Activated T-cell treated with anti-CD3 and anti-CD28 coated beads for 4 hours (primary cell): ENCODE data around the gene NCOA7.

Experiments
- DNase-seq: peaks from one replicate; pipeline ENCODE4 v3.0.0-alpha.2; 2020

NCOA7 gene

DNA sequence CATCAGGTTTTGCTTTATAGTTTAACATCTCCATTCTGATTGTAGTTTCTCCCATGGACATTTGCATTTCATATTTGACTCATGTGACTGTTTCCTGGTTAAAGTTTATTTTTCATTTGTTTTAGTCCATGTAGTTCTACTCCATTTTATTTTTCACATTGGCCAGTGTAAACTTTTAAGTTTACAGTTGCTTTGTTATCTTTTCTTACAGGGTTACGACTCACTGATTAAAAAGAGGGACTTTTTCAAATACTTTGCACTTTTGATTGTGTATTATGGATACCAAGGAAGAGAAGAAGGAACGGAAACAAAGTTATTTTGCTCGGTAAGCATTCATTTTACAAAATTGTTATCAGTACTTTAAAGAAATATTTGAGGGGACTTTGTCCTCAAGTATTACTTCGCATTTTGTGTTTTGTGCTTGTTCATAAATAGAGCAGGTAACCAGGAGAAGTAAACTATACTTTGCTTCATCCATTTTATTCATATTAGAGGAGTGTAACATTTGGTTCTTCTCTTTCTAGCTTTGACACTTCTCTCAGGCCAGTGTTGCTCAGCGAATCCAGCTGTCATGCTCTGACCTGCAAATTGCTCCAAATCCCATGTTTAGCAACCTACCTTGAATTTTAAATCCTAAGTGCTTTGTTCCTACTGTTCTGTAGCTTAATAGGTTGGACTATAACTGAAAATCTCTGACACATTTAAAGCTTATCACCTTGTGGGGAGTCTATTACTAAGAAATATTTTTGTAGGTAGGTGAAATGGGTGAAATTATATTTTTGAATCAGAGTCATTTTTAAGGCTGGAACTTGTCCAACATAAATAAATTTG, 24.5 kb downstream of the NCOA7 start:
- DNase-seq = no peak

- DNase-seq = no peak
Observed at GRCh38 chr6:125816828-125817280, 26.1 kb downstream of the NCOA7 start.

- no peak for DNase-seq
Observed at GRCh38 chr6:125818225-125818657, 27.5 kb downstream of the NCOA7 start.

GRCh38 chr6:125818772-125819260, 28.1 kb downstream of the NCOA7 start:
- no peak for DNase-seq

GRCh38 chr6:125819535-125820326, 29.0 kb downstream of the NCOA7 start:
- no peak for DNase-seq

- no peak for DNase-seq
Observed at GRCh38 chr6:125821825-125822281, 31.1 kb downstream of the NCOA7 start.

DNA sequence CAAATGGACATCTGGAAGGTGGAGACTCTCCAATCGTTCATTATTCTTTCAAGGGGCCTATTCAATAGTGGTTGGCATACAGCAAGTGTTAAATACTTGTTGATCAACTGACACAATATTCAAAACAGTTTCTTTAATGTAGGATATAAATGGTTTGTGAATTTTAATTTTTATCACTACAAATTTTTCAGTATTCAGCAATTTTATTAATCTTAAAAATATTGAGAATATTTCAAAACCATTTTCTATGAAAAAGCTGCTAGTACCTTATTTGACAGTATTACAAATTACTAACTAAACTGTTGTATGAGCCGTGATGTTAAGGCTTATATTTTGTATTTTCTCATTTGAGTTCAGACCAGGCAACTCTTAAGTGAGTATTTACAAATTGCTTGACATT, 32.4 kb downstream of the NCOA7 start:
- DNase-seq = no peak

DNA sequence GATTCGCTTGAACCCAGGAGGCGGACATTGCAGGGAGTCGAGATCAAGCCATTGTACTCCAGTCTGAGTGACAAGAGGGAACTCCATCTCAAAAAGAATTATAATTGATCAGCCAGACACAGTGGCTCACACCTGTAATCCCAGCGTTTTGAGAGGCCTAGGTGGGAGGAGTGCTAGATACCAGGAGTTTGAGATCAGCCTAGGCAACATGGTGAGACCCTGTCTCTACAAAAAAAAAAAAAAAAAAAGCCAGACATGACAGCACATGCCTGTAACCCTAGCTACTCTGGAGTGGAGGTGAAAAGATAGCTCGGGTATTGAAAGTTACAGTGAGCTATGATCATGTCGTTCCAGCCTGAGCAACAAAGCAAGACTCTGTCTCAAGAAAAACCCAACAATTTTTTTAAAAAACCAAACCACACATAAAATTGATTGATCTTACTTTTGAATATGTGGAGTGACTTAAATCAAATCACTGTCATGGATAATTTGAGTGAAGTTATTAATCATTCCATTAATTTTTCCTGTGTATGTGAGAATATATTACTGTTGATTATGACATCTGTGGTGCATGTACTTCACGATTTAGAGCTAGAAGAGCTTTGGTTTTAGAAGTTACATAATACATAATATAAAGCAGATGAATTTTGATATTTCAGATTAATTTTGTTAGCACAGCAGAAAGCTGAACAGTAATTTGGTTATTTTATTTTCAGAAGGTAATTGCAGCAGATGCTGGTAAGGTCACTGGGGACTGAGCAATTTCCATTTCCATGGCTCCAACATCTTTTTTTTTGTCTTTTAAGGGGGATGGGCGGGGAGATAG, 34.4 kb downstream of the NCOA7 start:
- no peak for DNase-seq

DNA sequence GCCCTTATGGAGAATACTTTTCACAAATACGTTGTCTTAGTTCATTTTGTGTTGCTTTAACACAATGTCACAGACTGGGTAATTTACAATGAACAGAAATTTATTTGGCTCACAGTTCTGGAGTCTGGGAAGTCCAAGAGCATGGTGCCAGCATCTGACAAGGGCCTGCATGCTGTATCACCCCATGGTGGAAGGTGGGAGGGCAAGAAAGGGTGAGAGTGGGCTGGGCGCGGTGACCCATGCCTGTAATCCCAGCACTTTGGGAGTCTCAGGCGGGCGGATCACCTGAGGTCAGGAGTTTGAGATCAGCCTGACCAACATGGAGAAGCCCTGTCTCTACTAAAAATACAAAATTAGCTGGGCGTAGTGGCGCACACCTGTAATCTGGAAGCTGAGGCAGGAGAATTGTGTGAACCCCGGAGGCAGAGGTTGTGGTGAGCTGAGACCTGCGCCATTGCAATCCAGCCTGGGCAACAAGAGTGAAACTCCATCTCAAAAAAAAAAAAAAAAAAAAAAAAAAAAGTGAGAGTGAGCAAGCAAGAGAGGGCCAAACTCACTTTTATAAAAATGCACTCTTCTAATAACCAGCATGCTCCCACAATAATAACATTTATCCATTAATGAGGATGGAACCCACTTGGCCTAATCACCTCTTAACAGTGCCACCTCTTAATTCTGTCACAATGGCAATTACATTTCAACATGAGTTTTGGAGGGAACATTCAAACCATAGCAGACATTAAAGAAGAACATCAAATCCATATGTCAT, 36.1 kb downstream of the NCOA7 start:
- DNase-seq = no peak

DNA sequence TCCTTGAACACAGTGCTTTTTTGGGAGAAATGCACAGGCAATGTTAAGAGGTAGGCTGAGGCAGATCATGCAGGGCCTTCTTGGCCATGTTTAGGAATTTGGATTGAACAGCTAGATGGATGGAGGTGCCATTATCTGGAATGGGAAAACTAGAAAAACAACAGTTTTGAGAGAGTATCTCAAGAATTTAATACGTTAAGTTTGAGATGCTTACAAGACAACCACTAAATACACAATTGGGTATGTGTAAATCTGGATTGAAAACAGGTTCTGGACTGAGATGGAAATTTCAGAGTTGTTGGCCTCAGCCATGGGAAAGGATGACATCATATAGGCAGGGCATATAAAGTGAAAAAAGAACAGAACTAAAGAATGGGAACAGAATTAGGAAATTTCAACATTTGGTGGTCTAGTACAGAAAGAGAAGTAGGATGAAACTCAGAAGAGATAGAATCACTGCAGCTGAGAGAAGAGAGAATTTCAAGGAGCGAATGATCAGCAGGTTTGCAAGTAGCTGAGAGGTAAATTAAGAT, 37.1 kb downstream of the NCOA7 start:
- DNase-seq = no peak

DNA sequence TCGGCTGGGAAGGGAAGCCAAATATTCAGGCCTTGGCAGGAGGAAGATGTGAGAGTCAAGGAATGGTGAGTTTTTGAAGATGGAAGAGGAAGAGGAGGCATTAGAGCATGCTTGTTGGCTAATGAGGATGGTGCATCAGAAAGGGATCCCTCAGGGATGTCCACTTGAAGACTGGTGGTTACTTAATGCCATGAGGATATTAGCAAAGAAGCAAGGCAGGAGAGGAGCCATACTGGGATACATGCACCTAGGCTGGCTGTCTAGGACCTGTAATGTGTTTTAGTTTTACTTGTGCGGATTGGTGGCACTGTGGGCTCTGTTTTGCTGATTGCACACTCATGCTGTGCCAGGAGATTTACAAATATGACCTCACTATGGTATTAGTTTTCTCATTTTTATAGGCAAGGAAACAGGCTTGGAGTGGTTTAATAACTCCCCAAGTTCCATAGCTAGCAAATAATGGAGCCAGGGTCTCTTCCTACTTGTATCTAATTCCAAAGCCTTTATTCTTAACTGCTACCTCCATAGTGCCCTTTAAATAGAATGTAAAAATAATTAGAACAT, 37.8 kb downstream of the NCOA7 start:
- DNase-seq = no peak

DNA sequence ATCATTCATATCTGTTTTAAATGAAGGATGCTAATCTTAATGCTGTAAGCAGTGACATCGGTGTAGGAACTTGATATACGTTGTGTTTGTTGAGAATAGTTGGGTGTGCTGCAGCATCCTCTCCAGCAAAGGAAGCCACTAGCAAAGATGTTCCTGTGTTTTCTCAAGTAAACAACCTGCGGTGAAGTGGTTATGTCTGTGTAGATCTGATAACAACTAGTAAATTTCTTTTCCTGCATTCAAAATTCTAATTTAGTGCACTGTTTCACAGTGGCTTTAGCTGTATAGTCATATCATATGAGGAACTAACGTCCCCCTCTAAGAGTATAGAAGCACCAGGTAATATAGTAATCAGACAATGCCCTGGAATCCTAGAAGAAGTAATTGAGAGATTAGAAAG, 38.7 kb downstream of the NCOA7 start:
- no peak for DNase-seq

DNA sequence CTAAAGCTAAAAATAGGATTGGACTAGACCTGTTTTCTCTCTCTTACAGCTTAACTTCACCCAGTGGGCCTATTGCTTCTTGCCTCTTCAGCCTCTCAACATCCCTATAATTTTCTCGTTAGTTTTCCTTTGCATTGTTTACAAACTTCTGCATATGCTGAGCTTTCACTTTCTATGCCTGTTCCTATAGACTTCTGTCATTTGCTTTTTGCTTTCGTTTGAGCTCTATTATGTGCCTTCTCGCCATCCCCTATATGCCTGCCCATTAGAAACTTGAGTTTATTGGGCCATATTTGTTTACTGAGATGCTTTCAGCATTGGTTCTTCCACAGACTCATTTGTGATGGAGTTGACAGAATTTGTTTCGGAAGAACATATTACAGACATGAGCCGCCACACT, 40.9 kb downstream of the NCOA7 start:
- no peak for DNase-seq

- no peak for DNase-seq
Observed at GRCh38 chr6:125832391-125833117, 41.8 kb downstream of the NCOA7 start.

- DNase-seq = no peak
Observed at GRCh38 chr6:125834348-125834747, 43.6 kb downstream of the NCOA7 start.

- DNase-seq = no peak
Observed at GRCh38 chr6:125835221-125835744, 44.5 kb downstream of the NCOA7 start.

GRCh38 chr6:125836466-125836865, 45.7 kb downstream of the NCOA7 start:
- DNase-seq = no peak

DNA sequence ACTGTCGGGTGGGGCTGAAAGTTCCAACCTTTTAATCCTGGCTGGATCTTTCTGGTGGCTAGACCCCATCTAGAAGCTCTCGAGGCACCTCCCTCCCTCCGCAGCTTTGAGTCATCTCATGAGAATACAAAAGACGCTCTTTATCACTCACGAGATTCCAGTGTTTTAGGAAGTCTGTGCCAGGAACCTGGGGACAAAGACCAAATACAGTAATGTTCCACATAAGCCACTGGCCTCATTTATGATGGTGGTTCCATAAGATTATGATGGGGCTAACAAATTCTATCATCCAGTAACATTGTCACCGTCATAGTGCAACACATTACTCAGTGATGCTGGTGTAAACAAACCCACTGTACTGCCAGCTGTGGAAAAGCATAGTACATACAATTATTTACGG, 48.7 kb downstream of the NCOA7 start:
- no peak for DNase-seq

- DNase-seq = no peak
Observed at GRCh38 chr6:125839879-125840278, 49.1 kb downstream of the NCOA7 start.

GRCh38 chr6:125841356-125842090, 50.8 kb downstream of the NCOA7 start:
- no peak for DNase-seq
